Liver (tissue), 9 donors: ENCODE results near the gene C4A. TPM values are rescaled to one million over a fixed set of nuclear protein-coding genes. Genes with fewer than 3 reads are reported as not detected.

Experiments
- DNase-seq: peaks from one replicate; pipeline ENCODE4 v3.0.0-alpha.2; 2017; ENCODE audit warnings: low spot score
- H3K27ac ChIP-seq, 2 donors: one replicate each; pipeline ENCODE4 v1.7.0; 2013; ENCODE audit warnings: inconsistent platforms in 2 of 2, low read length in 2 of 2, control low read depth in 1 of 2, low read depth in 1 of 2, mild to moderate bottlenecking in 1 of 2
- H3K27me3 ChIP-seq, 4 donors: one replicate each; pipeline versions ENCODE4 v1.6.1 to v1.7.0; 2013; ENCODE audit warnings: low read length in 3 of 4, inconsistent platforms in 1 of 4, mild to moderate bottlenecking in 1 of 4, moderate library complexity in 1 of 4; ENCODE audit not compliant: control insufficient read depth in 4 of 4, insufficient read depth in 4 of 4
- H3K36me3 ChIP-seq, 4 donors: one replicate each; pipeline versions ENCODE4 v1.6.1 to v1.7.0; 2013; ENCODE audit warnings: low read length in 3 of 4, mild to moderate bottlenecking in 3 of 4, low read depth in 1 of 4, moderate library complexity in 1 of 4; ENCODE audit not compliant: control insufficient read depth in 4 of 4, insufficient read depth in 3 of 4
- H3K4me1 ChIP-seq, 4 donors: one replicate each; pipeline versions ENCODE4 v1.6.1 to v1.7.0; 2013; ENCODE audit warnings: low read length in 3 of 4, mild to moderate bottlenecking in 3 of 4, moderate library complexity in 1 of 4; ENCODE audit not compliant: control insufficient read depth in 4 of 4, insufficient read depth in 4 of 4
- H3K4me3 ChIP-seq, 3 donors: one replicate each; pipeline versions ENCODE4 v1.6.1 to v1.7.0; 2013; ENCODE audit warnings: low read length in 3 of 3, control low read depth in 1 of 3, low read depth in 1 of 3, mild to moderate bottlenecking in 1 of 3
- H3K9ac ChIP-seq, 2 donors: one replicate each; pipeline ENCODE4 v1.7.0; 2013; ENCODE audit warnings: low read length in 2 of 2, mild to moderate bottlenecking in 2 of 2, moderate library complexity in 2 of 2, control low read depth in 1 of 2, low read depth in 1 of 2
- H3K9me3 ChIP-seq, 4 donors: one replicate each; pipeline versions ENCODE4 v1.6.1 to v1.7.0; 2013; ENCODE audit warnings: low read length in 3 of 4; ENCODE audit not compliant: control insufficient read depth in 4 of 4
- FOXA1 ChIP-seq: IDR thresholded peaks from 2 replicates; pipeline ENCODE4 v1.6.1; 2016; ENCODE audit warnings: antibody characterized with exemption
- FOXA2 ChIP-seq: IDR thresholded peaks from 2 replicates; pipeline ENCODE4 v1.6.1; 2016; ENCODE audit warnings: antibody characterized with exemption
- GABPA ChIP-seq, 2 donors: IDR thresholded peaks in 1 of 2; conservative IDR thresholded peaks in 1 of 2; 2 replicates each; pipeline ENCODE4 v1.6.1; 2016; ENCODE audit warnings: antibody characterized with exemption in 2 of 2, mild to moderate bottlenecking in 1 of 2, moderate library complexity in 1 of 2
- HNF4A ChIP-seq, 2 donors: conservative IDR thresholded peaks; 2 replicates each; pipeline ENCODE4 v1.6.1; 2016; ENCODE audit warnings: antibody characterized with exemption in 2 of 2, mild to moderate bottlenecking in 2 of 2
- HNF4G ChIP-seq: IDR thresholded peaks from 2 replicates; pipeline ENCODE4 v1.6.1; 2016; ENCODE audit warnings: antibody characterized with exemption
- JUND ChIP-seq, 2 donors: IDR thresholded peaks; 2 replicates each; pipeline ENCODE4 v1.6.1; 2016; ENCODE audit warnings: antibody characterized with exemption in 2 of 2
- NR2F2 ChIP-seq: IDR thresholded peaks from 2 replicates; pipeline ENCODE4 v1.6.1; 2016; ENCODE audit warnings: antibody characterized with exemption
- RAD21 ChIP-seq, 2 donors: IDR thresholded peaks; 2 replicates each; pipeline ENCODE4 v1.6.1; 2016; ENCODE audit warnings: antibody characterized with exemption in 2 of 2, mild to moderate bottlenecking in 2 of 2
- RXRA ChIP-seq, 2 donors: IDR thresholded peaks; 2 replicates each; pipeline ENCODE4 v1.6.1; 2017 to 2018; ENCODE audit warnings: antibody characterized with exemption in 2 of 2, mild to moderate bottlenecking in 1 of 2
- SP1 ChIP-seq: IDR thresholded peaks from 2 replicates; pipeline ENCODE4 v1.6.1; 2018; ENCODE audit warnings: antibody characterized with exemption, mild to moderate bottlenecking
- YY1 ChIP-seq: IDR thresholded peaks from 2 replicates; pipeline ENCODE4 v1.6.1; 2016; ENCODE audit warnings: antibody characterized with exemption, mild to moderate bottlenecking
- WGBS: extraction: QIAGEN DNeasy Blood & Tissue Kit; methylation state at CpG from one replicate; pipeline ENCODE4 v1.1.7; 2013; 5-methylcytosine and 5-hydroxymethylcytosine counted together
- polyA plus RNA-seq, 2 donors: library from polyadenylated mRNA; stranded (reverse) in 1 of 2; unstranded in 1 of 2; fragments of 200-250 nt in 1 of 2; fragments of >200 nt in 1 of 2; fragmentation: Nextera tagmentation in 1 of 2; extraction: Ambion mirVana in 1 of 2; gene quantifications; one replicate each; pipeline versions ENCODE4 v1.2.1 to v1.2.3, GENCODE V29; 2013 to 2015
- total RNA-seq, 2 donors: library from RNA; depleted of rRNA; stranded (reverse); fragments of >200 nt; gene quantifications; one replicate each; pipeline ENCODE4 v1.2.3, GENCODE V29; 2014
- TF ChIP-seq, protein P1 (sequence below): IDR thresholded peaks from 2 replicates; pipeline ENCODE4 v1.6.1; 2016; ENCODE audit warnings: antibody characterized with exemption
- donor health status: healthy.
- donor health status: healthy.
- donor health status: healthy.
- donor health status: healthy.
- donor health status: healthy.

C4A gene
- total and polyA plus RNA-seq, 4 donors, result 410 to 2,903 (median 1,534) TPM

DNA sequence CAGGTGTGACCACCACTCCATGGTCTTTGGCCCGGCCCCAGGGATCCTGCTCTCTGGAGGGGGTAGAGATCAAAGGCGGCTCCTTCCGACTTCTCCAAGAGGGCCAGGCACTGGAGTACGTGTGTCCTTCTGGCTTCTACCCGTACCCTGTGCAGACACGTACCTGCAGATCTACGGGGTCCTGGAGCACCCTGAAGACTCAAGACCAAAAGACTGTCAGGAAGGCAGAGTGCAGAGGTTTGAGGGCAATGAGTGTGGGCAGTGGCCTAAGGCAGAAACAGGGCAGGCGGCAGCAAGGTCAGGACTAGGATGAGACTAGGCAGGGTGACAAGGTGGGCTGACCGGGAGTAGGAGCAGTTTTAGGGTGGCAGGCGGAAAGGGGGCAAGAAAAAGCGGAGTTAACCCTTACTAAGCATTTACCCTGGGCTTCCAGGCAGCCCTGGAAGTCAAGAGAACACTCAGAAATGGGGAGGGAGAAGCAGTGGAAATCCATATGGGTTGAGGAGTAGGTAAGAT, 35.4 kb upstream of the C4A start:
- H3K9ac ChIP-seq, result peak overlapping the region; percentile 80 to 96
- WGBS, result 32% methylated on average over 11 of the region's 11 CpGs
- H3K27ac ChIP-seq, result peak overlapping the region; percentile 71 to 93

DNA sequence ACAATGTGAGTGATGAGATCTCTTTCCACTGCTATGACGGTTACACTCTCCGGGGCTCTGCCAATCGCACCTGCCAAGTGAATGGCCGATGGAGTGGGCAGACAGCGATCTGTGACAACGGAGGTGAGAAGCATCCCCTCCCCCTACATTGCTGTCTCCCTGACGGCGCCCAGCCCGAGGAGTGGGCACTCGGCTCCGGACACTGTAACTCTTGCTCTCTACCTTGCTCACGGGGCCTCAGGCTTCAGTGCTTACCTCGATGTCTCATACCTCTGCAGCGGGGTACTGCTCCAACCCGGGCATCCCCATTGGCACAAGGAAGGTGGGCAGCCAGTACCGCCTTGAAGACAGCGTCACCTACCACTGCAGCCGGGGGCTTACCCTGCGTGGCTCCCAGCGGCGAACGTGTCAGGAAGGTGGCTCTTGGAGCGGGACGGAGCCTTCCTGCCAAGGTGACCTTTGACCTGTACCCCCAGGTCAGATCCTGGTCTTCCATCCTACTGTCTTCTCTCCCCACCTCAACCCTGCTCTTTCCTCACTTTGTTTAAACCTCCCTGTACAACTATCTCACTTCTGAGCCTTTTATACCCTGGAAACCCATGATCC, 34.7 kb upstream of the C4A start:
- TF ChIP-seq NR2F2 (peak; percentile 60), SP1 (no peak), RXRA (IDR thresholded peaks at IDR 0.05) (peak in 1 of 2 donors; percentile 29)
- Histone ChIP-seq H3K4me1 (peaks cover 7 to 59% (median 34%) of the 10 kb centered on the region in 4 donors), H3K36me3 (peaks cover 2 to 58% (median 45%) of the 10 kb centered on the region in 4 donors), H3K27me3 (no peaks in the 10 kb centered on the region), H3K4me3 (peak overlapping the region; percentile 64 to 97 (median 81)), H3K27ac (peak overlapping the region; percentile 71 to 93), H3K9me3 (no peaks in the 10 kb centered on the region), H3K9ac (peak overlapping the region; percentile 80 to 96)
- no peak for DNase-seq
- WGBS, result 41% methylated on average over 24 of the region's 24 CpGs

More for the DNA sequence above, 35.4 kb upstream of the C4A start:
- TF ChIP-seq FOXA2, result no peak
- no peak for TF ChIP-seq GABPA (IDR thresholded peaks at IDR 0.05 in 1 of 2, conservative IDR thresholded peaks at IDR 0.05 in 1 of 2)
- no peak for TF ChIP-seq HNF4G
- TF ChIP-seq JUND (IDR thresholded peaks at IDR 0.05), result no peak
- TF ChIP-seq SP1, result no peak
- no peak for TF ChIP-seq RAD21 (IDR thresholded peaks at IDR 0.05)
- no peak for TF ChIP-seq HNF4A (conservative IDR thresholded peaks at IDR 0.05)
- TF ChIP-seq FOXA1, result no peak
- no peak for TF ChIP-seq YY1
- TF ChIP-seq, protein P1, sequence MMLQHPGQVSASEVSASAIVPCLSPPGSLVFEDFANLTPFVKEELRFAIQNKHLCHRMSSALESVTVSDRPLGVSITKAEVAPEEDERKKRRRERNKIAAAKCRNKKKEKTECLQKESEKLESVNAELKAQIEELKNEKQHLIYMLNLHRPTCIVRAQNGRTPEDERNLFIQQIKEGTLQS, result no peak
- Histone ChIP-seq H3K4me1 (peaks cover 7 to 59% (median 34%) of the 10 kb centered on the region in 4 donors), H3K9me3 (no peaks in the 10 kb centered on the region), H3K4me3 (peak overlapping the region; percentile 64 to 97 (median 81)), H3K27me3 (no peaks in the 10 kb centered on the region), H3K36me3 (peaks cover 2 to 51% (median 40%) of the 10 kb centered on the region in 4 donors)
- no peak for DNase-seq

DNA sequence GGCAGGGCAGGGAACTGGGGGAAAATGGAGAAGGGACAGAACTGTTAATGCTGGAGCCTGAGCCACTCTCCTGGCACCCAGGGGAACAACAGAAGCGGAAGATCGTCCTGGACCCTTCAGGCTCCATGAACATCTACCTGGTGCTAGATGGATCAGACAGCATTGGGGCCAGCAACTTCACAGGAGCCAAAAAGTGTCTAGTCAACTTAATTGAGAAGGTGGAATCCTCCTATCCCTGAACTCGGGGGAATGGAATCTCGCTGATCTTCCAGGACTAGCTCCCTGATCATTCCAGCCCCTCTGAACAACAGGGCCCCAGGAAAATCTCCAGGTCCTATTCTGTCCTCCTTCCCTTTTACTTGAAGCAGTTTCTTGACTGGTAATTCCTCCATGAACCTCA, 34.0 kb upstream of the C4A start:
- H3K9ac ChIP-seq, result peak overlapping the region in 1 of 2 donors; percentile 96
- peaks cover 2 to 52% (median 42%) of the 10 kb centered on the region in 4 donors for H3K36me3 ChIP-seq
- 81% methylated on average over 4 of the region's 4 CpGs for WGBS
- peak; percentile 4 for TF ChIP-seq SP1
- TF ChIP-seq NR2F2, result no peak
- peak overlapping the region; percentile 71 to 93 for H3K27ac ChIP-seq
- H3K4me3 ChIP-seq, result peak overlapping the region; percentile 64 to 97 (median 81)
- no peak for DNase-seq
- no peaks in the 10 kb centered on the region for H3K27me3 ChIP-seq
- peaks cover 7 to 53% (median 34%) of the 10 kb centered on the region in 4 donors for H3K4me1 ChIP-seq
- no peaks in the 10 kb centered on the region for H3K9me3 ChIP-seq

DNA sequence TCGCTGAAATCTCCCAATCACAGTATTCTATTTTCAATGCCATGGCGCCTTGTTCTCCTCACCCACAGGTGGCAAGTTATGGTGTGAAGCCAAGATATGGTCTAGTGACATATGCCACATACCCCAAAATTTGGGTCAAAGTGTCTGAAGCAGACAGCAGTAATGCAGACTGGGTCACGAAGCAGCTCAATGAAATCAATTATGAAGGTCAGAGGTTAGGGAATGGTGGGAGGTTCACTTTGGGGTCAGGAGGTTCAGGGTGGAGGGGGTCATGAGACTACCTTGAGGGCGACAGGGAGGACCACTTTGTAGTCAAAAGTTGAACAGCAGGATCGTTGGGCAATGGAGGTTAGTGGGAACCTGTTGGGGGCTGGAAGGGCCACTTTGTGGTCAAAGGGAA, 33.6 kb upstream of the C4A start:
- peaks cover 2 to 52% (median 43%) of the 10 kb centered on the region in 4 donors for H3K36me3 ChIP-seq
- no peak overlapping the region for H3K9ac ChIP-seq
- no peaks in the 10 kb centered on the region for H3K27me3 ChIP-seq
- DNase-seq, result no peak
- H3K4me1 ChIP-seq, result peaks cover 7 to 48% (median 33%) of the 10 kb centered on the region in 4 donors
- peak; percentile 51 for TF ChIP-seq NR2F2
- peak in 1 of 2 donors; percentile 71 for TF ChIP-seq RXRA (IDR thresholded peaks at IDR 0.05)
- no peak for TF ChIP-seq HNF4A (conservative IDR thresholded peaks at IDR 0.05)
- H3K27ac ChIP-seq, result peak overlapping the region; percentile 71 to 93
- no peaks in the 10 kb centered on the region for H3K9me3 ChIP-seq
- 58% methylated on average over 5 of the region's 5 CpGs for WGBS
- H3K4me3 ChIP-seq, result peak overlapping the region in 1 of 3 donors; percentile 81
